BE2C (cell line): ENCODE results near the gene RRAS2.

ENCODE experiments used
- DNase-seq: peaks from one replicate; pipeline ENCODE4 v3.0.0-alpha.2; 2020
- H3K27me3 ChIP-seq: fragments of 250-450 bp; sonication (Bioruptor Pico); 2 replicates; pipeline ENCODE4 v1.5.1; 2020; ENCODE audit warnings: mild to moderate bottlenecking
- H3K36me3 ChIP-seq: fragments of 250-450 bp; sonication (Bioruptor Pico); 2 replicates; pipeline ENCODE4 v1.5.1; 2020; ENCODE audit warnings: mild to moderate bottlenecking
- H3K4me1 ChIP-seq: fragments of 250-450 bp; sonication (Bioruptor Pico); 2 replicates; pipeline ENCODE4 v1.5.1; 2020
- H3K4me3 ChIP-seq: 2 replicates; pipeline ENCODE4 v1.5.1; 2011; ENCODE audit warnings: low read depth, low read length
- H3K9me3 ChIP-seq: fragments of 250-450 bp; sonication (Bioruptor Pico); 2 replicates; pipeline ENCODE4 v1.5.1; 2020
- TF ChIP-seq, protein P1 (sequence below): IDR thresholded peaks from 2 replicates; pipeline ENCODE4 v1.5.1; 2012; ENCODE audit warnings: mild to moderate bottlenecking, low read depth, low read length

RRAS2 gene

GRCh38 chr11:14273895-14274294 is 85.1 kb downstream of the RRAS2 start:
- Histone ChIP-seq H3K27me3 (no peaks in the 10 kb centered on the region), H3K9me3 (no peaks in the 10 kb centered on the region), H3K4me3 (no peak overlapping the region), H3K36me3 (no peaks in the 10 kb centered on the region), H3K4me1 (no peaks in the 10 kb centered on the region)
- TF ChIP-seq, protein P1, sequence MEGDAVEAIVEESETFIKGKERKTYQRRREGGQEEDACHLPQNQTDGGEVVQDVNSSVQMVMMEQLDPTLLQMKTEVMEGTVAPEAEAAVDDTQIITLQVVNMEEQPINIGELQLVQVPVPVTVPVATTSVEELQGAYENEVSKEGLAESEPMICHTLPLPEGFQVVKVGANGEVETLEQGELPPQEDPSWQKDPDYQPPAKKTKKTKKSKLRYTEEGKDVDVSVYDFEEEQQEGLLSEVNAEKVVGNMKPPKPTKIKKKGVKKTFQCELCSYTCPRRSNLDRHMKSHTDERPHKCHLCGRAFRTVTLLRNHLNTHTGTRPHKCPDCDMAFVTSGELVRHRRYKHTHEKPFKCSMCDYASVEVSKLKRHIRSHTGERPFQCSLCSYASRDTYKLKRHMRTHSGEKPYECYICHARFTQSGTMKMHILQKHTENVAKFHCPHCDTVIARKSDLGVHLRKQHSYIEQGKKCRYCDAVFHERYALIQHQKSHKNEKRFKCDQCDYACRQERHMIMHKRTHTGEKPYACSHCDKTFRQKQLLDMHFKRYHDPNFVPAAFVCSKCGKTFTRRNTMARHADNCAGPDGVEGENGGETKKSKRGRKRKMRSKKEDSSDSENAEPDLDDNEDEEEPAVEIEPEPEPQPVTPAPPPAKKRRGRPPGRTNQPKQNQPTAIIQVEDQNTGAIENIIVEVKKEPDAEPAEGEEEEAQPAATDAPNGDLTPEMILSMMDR = no peak
- DNase-seq = no peak

DNA sequence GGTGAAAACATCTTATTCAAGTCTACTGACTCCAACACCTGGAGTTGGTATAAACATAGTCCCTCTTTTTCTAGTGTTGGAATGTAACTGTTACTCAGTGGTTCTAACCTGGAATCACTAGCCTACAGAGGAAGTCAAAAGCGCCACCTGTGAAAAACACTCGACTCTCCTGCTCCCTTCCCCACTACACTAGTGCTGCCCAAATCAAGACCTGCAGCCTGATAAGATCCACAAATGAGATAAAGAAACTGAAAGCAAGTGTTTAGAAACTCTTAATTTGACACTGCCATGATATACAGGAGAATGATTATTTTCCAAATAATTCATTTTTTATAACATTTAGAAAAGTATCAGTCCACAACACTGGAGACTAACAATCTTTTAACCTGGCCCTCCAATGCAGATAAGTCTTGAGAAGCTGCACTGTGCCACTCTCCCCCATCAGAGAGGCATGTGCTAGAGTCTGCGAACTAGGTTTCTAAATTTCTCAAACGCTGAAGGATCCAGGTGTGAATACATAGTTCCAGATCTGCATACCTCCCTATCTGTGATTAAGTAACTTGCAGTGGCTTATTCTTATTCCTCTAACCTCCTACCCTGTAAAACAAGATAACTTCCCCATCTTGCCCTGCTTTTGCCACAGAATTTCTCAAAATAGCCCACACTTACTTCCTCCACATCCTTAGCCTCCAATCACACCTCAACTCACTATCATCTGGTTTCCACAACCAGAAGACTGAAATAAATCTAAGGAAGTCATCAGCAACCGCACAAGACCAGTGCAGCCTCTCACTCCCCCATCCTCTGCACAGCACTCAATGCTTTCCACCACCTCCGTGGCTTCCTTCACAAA is 88.1 kb downstream of the RRAS2 start:
- TF ChIP-seq, protein P1 = no peak
- DNase-seq = no peak
- Histone ChIP-seq H3K4me1 (no peaks in the 10 kb centered on the region), H3K36me3 (no peaks in the 10 kb centered on the region), H3K4me3 (no peak overlapping the region), H3K27me3 (no peaks in the 10 kb centered on the region), H3K9me3 (no peaks in the 10 kb centered on the region)

DNA sequence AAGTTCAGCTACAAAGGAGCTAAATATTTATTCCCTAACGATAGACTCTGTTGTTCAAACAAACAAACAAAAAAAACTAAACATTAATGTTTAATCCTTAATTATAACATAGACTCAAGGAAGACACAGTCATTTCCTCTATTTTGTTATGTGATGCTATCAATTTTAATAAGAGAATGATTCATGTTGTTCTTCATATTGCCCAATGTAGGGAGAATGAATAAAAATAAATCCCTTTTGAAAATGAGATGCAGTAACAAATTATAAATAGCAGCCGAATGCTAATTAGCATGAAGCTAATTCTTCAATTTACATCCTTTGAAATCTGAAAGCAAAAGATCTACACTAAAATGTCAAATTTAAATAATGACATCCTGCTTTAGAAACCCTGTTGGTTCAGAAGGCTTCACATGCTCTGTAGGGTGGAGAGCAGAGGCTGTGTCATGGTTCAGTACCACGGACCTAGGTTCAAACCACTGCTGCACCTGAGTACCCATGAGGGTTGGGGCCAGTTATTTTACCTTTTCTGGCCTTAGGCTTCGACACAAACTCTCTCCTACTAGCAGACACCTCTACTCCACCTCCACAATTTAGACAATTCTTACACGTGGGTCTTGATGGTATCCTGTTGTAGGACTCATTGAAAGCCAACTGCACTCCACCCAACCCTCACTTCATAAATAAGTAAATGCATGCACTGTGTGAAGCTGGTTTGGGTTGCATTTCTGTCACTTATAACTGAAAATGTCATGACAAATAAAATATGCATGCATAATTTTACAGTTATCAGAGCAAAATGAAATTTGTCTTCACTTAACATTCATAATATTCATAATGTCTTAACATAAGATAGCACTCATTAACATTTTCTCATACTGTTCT is 89.0 kb downstream of the RRAS2 start:
- TF ChIP-seq, protein P1 = no peak
- H3K36me3 ChIP-seq = no peaks in the 10 kb centered on the region
- no peak for DNase-seq
- no peak overlapping the region for H3K4me3 ChIP-seq
- H3K4me1 ChIP-seq = no peaks in the 10 kb centered on the region
- H3K27me3 ChIP-seq = no peaks in the 10 kb centered on the region
- no peaks in the 10 kb centered on the region for H3K9me3 ChIP-seq

DNA sequence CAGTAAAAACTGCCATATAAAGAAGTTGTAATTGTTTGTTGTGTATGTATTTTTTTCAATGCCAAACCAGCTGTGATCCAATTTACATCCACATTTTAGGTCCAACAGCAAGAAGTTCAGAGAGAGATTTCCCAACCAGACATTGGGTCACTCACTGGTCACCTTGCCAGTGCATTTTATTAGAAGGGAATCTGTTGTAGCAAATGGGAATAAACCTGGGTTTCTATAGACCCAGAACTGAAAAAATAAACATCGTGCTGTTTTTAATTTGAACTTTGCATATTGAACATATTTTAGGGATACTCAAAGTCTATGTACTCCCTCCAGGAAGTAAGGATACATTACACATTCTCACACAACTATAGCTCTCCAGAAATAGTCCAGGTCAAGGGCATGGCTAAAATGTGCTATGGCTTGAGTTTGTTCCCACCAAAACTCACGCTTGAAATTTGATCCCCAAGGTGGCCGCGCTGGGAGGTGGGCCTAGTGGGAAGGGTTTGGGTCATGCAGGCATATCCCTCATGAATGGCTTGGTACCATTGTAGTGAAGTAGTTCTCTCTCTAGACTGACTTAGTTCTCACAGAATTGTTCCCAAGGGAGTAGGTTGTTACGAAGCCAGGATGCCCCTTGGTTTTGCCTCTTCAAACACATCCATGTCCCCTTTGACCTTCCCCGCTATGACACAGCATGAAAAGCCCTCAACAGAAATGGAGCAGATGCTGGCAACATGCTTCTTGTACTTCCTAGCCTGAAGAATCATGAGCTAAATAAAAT is 90.9 kb downstream of the RRAS2 start:
- no peak overlapping the region for H3K4me3 ChIP-seq
- no peaks in the 10 kb centered on the region for H3K4me1 ChIP-seq
- no peaks in the 10 kb centered on the region for H3K27me3 ChIP-seq
- TF ChIP-seq, protein P1 = no peak
- no peaks in the 10 kb centered on the region for H3K36me3 ChIP-seq
- no peaks in the 10 kb centered on the region for H3K9me3 ChIP-seq
- DNase-seq = no peak

GRCh38 chr11:14266622-14267021 is 92.4 kb downstream of the RRAS2 start:
- H3K36me3 ChIP-seq = no peaks in the 10 kb centered on the region
- no peak for DNase-seq
- TF ChIP-seq, protein P1 = no peak
- no peak overlapping the region for H3K4me3 ChIP-seq
- H3K27me3 ChIP-seq = no peaks in the 10 kb centered on the region
- no peaks in the 10 kb centered on the region for H3K4me1 ChIP-seq
- no peaks in the 10 kb centered on the region for H3K9me3 ChIP-seq
